Mesenchymal stem cell (in vitro differentiated cells and primary cell): Measurements from ENCODE around the gene CLCN6.

Experiments
- DNase-seq: peaks from one replicate; pipeline ENCODE4 v3.0.0-alpha.2; 2013
- H2AFZ ChIP-seq: one replicate; pipeline ENCODE4 v1.6.1; 2013; ENCODE audit warnings: low read depth, mild to moderate bottlenecking, control low read depth, inconsistent platforms, low read length, moderate library complexity
- H2AK5ac ChIP-seq: 2 replicates; pipeline ENCODE4 v1.6.1; 2013; ENCODE audit warnings: low read length, moderate library complexity, mild to moderate bottlenecking, inconsistent platforms; ENCODE audit not compliant: severe bottlenecking
- H2BK120ac ChIP-seq: one replicate; pipeline ENCODE4 v1.6.1; 2013; ENCODE audit warnings: low read depth, mild to moderate bottlenecking, inconsistent platforms, low read length, moderate library complexity
- H2BK12ac ChIP-seq, 2 experiments: one replicate each; pipeline ENCODE4 v1.6.1; 2013; ENCODE audit warnings: inconsistent platforms in 2 of 2, low read length in 2 of 2, mild to moderate bottlenecking in 2 of 2, moderate library complexity in 2 of 2, control low read depth in 1 of 2
- H2BK15ac ChIP-seq: one replicate; pipeline ENCODE4 v1.6.1; 2013; ENCODE audit warnings: mild to moderate bottlenecking, low read depth, inconsistent platforms; ENCODE audit not compliant: poor library complexity, severe bottlenecking
- H2BK5ac ChIP-seq: 2 replicates; pipeline ENCODE4 v1.6.1; 2013; ENCODE audit warnings: low read depth, mild to moderate bottlenecking, low read length, control low read depth, inconsistent platforms; ENCODE audit not compliant: poor library complexity, severe bottlenecking
- H3K14ac ChIP-seq, 2 experiments: one replicate each; pipeline ENCODE4 v1.6.1; 2013; ENCODE audit warnings: inconsistent platforms in 2 of 2, low read length in 2 of 2, control low read depth in 1 of 2, mild to moderate bottlenecking in 1 of 2, moderate library complexity in 1 of 2
- H3K18ac ChIP-seq, 2 experiments: one replicate each; pipeline ENCODE4 v1.6.1; 2013; ENCODE audit warnings: inconsistent platforms in 2 of 2, low read length in 2 of 2, control low read depth in 1 of 2, low read depth in 1 of 2, mild to moderate bottlenecking in 1 of 2
- H3K23ac ChIP-seq, 2 experiments: one replicate each; pipeline ENCODE4 v1.6.1; 2013; ENCODE audit warnings: inconsistent platforms in 2 of 2, low read length in 2 of 2, mild to moderate bottlenecking in 2 of 2, moderate library complexity in 2 of 2, control low read depth in 1 of 2
- H3K27ac ChIP-seq: 2 replicates; pipeline ENCODE4 v1.5.1; 2013; ENCODE audit warnings: mild to moderate bottlenecking, moderate library complexity, low read length, control low read depth, inconsistent platforms; ENCODE audit not compliant: poor library complexity, severe bottlenecking
- H3K27me3 ChIP-seq, 2 experiments: 2 replicates each; pipeline versions ENCODE4 v1.6.1 to v1.7.0; 2013; ENCODE audit warnings: low read length in 2 of 2, mild to moderate bottlenecking in 2 of 2, moderate library complexity in 2 of 2, control low read depth in 1 of 2, inconsistent platforms in 1 of 2; ENCODE audit not compliant: control insufficient read depth in 1 of 2, insufficient read depth in 1 of 2
- H3K36me3 ChIP-seq, 2 experiments: 2 replicates each; pipeline versions ENCODE4 v1.6.1 to v1.7.0; 2013; ENCODE audit warnings: low read length in 2 of 2, control low read depth in 1 of 2, inconsistent platforms in 1 of 2, low read depth in 1 of 2, mild to moderate bottlenecking in 1 of 2; ENCODE audit not compliant: insufficient read depth in 2 of 2, control insufficient read depth in 1 of 2
- H3K4ac ChIP-seq, 2 experiments: one replicate each; pipeline ENCODE4 v1.6.1; 2013; ENCODE audit warnings: inconsistent platforms in 2 of 2, low read length in 2 of 2, mild to moderate bottlenecking in 2 of 2, moderate library complexity in 2 of 2, control low read depth in 1 of 2, low read depth in 1 of 2
- H3K4me1 ChIP-seq: 2 replicates; pipeline ENCODE4 v1.6.1; 2013; ENCODE audit warnings: low read depth, low read length, control low read depth; ENCODE audit not compliant: control insufficient read depth, insufficient read depth
- H3K4me2 ChIP-seq: 2 replicates; pipeline ENCODE4 v1.6.1; 2013; ENCODE audit warnings: low read length, mild to moderate bottlenecking, inconsistent platforms; ENCODE audit not compliant: poor library complexity, severe bottlenecking
- H3K4me3 ChIP-seq, 2 experiments: 2 replicates each; pipeline versions ENCODE4 v1.5.1 to v1.7.0; 2013; ENCODE audit warnings: low read length in 2 of 2, mild to moderate bottlenecking in 2 of 2, control low read depth in 1 of 2, low read depth in 1 of 2; ENCODE audit not compliant: insufficient read depth in 1 of 2
- H3K79me1 ChIP-seq: replicated peaks from 2 replicates; pipeline ENCODE4 v1.6.1; 2013; ENCODE audit warnings: mild to moderate bottlenecking, control low read depth, low read length, inconsistent platforms; ENCODE audit not compliant: poor library complexity, severe bottlenecking
- H3K9ac ChIP-seq: 2 replicates; pipeline ENCODE4 v1.7.0; 2013; ENCODE audit warnings: mild to moderate bottlenecking, low read length, moderate library complexity
- H3K9me3 ChIP-seq: 2 replicates; pipeline ENCODE4 v1.7.0; 2013; ENCODE audit warnings: mild to moderate bottlenecking, low read length; ENCODE audit not compliant: control insufficient read depth
- H4K8ac ChIP-seq: one replicate; pipeline ENCODE4 v1.6.1; 2013; ENCODE audit warnings: inconsistent platforms, mild to moderate bottlenecking, low read length, moderate library complexity
- H4K91ac ChIP-seq: one replicate; pipeline ENCODE4 v1.6.1; 2013; ENCODE audit warnings: mild to moderate bottlenecking, low read length, inconsistent platforms
- WGBS: methylation state at CpG from one replicate; pipeline ENCODE4 v1.1.7; 2013; ENCODE audit warnings: mixed read lengths; 5-methylcytosine and 5-hydroxymethylcytosine counted together

The CLCN6 gene

DNA sequence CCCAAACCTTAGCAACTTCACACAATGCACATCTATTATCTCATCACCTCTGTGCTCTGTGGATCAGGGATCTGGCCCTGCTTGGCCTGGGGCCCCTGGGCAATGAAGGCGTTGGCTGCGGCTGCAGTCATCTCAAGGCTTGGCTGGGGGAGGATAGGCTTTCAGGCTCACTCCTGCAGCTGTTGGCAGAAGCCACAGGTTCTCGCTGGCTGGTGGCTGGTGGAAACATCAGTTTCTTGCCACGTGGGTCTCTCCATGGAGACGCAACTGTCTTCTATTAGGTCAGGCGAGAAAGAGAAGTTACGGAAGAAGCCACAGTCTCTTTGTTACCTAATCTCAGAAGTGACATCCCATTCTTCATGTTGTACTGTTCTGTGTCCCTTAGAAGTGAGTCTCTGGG is 45.2 kb downstream of the CLCN6 start:
- H3K4me2 ChIP-seq = no peak overlapping the region
- H2BK120ac ChIP-seq = no peak overlapping the region
- no peaks in the 10 kb centered on the region for H3K4me1 ChIP-seq
- H4K8ac ChIP-seq = no peak overlapping the region
- H3K79me1 ChIP-seq = no peaks in the 10 kb centered on the region
- H2BK15ac ChIP-seq = no peak overlapping the region
- no peak overlapping the region for H3K4ac ChIP-seq
- no peak overlapping the region for H2AFZ ChIP-seq
- no peak overlapping the region for H2BK5ac ChIP-seq
- no peak overlapping the region for H3K23ac ChIP-seq
- H3K18ac ChIP-seq = no peak overlapping the region
- H3K27ac ChIP-seq = no peak overlapping the region
- peaks cover 14 to 17% of the 10 kb centered on the region in 2 experiments for H3K36me3 ChIP-seq
- peaks cover 10 to 34% of the 10 kb centered on the region in 2 experiments for H3K27me3 ChIP-seq
- WGBS = 85% methylated on average over 7 of the region's 7 CpGs
- no peak overlapping the region for H3K9ac ChIP-seq
- no peaks in the 10 kb centered on the region for H3K9me3 ChIP-seq
- no peak for DNase-seq
- H2AK5ac ChIP-seq = no peak overlapping the region
- no peak overlapping the region for H3K4me3 ChIP-seq
- no peak overlapping the region for H2BK12ac ChIP-seq
- H3K14ac ChIP-seq = no peak overlapping the region
- no peak overlapping the region for H4K91ac ChIP-seq

DNA sequence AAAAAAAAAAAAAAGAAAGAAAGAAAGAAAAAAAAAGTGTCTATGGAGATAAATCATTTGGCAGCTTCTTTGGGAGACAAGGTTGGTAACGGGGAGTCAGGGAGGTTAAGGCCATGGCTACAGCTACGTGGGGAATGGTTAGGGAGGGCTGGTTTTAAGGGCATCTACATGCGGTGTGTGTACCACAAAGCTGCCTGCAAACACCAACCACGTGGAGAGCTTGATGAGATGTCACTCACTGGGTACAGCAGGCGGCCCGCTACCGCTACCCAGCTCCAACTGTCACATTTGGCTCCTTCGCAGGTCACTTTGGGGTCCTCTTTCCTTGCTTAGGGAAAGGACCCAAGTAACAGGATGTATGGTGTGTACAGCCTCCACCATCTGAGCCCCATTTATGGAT is 48.5 kb downstream of the CLCN6 start:
- H3K9me3 ChIP-seq = no peaks in the 10 kb centered on the region
- no peak overlapping the region for H3K4me2 ChIP-seq
- H3K79me1 ChIP-seq = no peaks in the 10 kb centered on the region
- H3K18ac ChIP-seq = no peak overlapping the region
- 76% methylated on average over 8 of the region's 8 CpGs for WGBS
- no peak overlapping the region for H2BK12ac ChIP-seq
- no peak overlapping the region for H4K91ac ChIP-seq
- no peak overlapping the region for H3K9ac ChIP-seq
- no peak for DNase-seq
- no peak overlapping the region for H4K8ac ChIP-seq
- no peak overlapping the region for H3K23ac ChIP-seq
- no peak overlapping the region for H3K27ac ChIP-seq
- H3K36me3 ChIP-seq = no peaks in the 10 kb centered on the region
- H2BK120ac ChIP-seq = no peak overlapping the region
- no peak overlapping the region for H2BK5ac ChIP-seq
- no peak overlapping the region for H3K4me3 ChIP-seq
- H3K27me3 ChIP-seq = peaks cover 42 to 67% of the 10 kb centered on the region in 2 experiments
- no peak overlapping the region for H2BK15ac ChIP-seq
- no peak overlapping the region for H3K14ac ChIP-seq
- no peak overlapping the region for H2AK5ac ChIP-seq
- H2AFZ ChIP-seq = no peak overlapping the region
- H3K4me1 ChIP-seq = peaks cover 8% of the 10 kb centered on the region
- no peak overlapping the region for H3K4ac ChIP-seq

DNA sequence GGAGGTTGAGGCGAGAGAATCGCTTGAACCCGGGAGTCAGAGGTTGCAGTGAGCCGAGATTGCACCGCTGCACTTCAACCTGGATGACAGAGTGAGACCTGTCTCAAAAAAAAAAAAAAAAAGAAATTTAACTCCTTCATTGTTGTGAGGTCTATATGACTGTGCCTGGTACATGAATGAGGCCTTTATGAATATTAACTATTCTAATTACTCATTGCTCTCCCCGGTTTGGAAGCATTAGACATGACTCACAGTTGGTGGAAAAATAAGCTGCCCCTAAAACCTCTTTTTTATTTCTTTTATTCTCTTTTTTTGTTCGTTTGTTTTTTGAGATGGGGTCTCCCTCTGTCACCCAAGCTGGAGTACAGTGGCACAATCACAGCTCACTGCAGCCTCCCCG is 49.4 kb downstream of the CLCN6 start:
- Histone ChIP-seq H4K91ac (no peak overlapping the region), H3K27me3 (peaks cover 48 to 76% of the 10 kb centered on the region in 2 experiments), H3K14ac (no peak overlapping the region), H3K27ac (no peak overlapping the region), H3K4ac (no peak overlapping the region), H2BK120ac (no peak overlapping the region), H3K4me3 (no peak overlapping the region), H3K9ac (no peak overlapping the region), H2AFZ (no peak overlapping the region), H2BK12ac (no peak overlapping the region), H3K79me1 (no peaks in the 10 kb centered on the region), H3K36me3 (no peaks in the 10 kb centered on the region), H2BK5ac (no peak overlapping the region), H3K4me2 (no peak overlapping the region), H3K9me3 (no peaks in the 10 kb centered on the region), H3K23ac (no peak overlapping the region), H2AK5ac (no peak overlapping the region), H2BK15ac (no peak overlapping the region), H3K4me1 (peaks cover 8% of the 10 kb centered on the region), H4K8ac (no peak overlapping the region), H3K18ac (no peak overlapping the region)
- WGBS = 81% methylated on average over 5 of the region's 8 CpGs
- DNase-seq = no peak

DNA sequence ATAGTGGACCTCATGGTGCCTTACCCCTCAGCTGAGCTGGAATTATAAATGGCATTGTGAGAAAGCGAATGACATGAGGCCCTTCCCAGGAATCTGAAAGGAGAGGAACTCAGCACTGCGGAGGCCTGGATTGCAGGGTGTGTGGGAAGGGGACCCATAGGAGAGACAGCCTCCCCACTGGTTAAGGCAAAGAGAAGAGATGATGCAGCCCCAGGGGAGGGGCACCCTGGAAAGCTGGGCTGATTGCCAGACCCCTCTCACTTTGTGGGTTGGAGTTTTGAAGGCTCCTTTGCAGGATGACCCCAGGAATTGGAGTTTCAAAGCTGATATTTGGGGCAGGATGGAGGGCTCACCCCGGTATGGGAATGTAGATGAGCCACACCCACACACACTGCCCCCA is 50.7 kb downstream of the CLCN6 start:
- no peak overlapping the region for H2BK15ac ChIP-seq
- no peak for DNase-seq
- H4K91ac ChIP-seq = no peak overlapping the region
- H3K4me1 ChIP-seq = peaks cover 8% of the 10 kb centered on the region
- H3K4me3 ChIP-seq = no peak overlapping the region
- H2BK120ac ChIP-seq = no peak overlapping the region
- H3K18ac ChIP-seq = no peak overlapping the region
- no peak overlapping the region for H3K14ac ChIP-seq
- H2BK5ac ChIP-seq = no peak overlapping the region
- no peaks in the 10 kb centered on the region for H3K9me3 ChIP-seq
- no peaks in the 10 kb centered on the region for H3K79me1 ChIP-seq
- H4K8ac ChIP-seq = no peak overlapping the region
- no peak overlapping the region for H2AFZ ChIP-seq
- H3K4ac ChIP-seq = no peak overlapping the region
- H3K27me3 ChIP-seq = peaks cover 60 to 80% of the 10 kb centered on the region in 2 experiments
- H2AK5ac ChIP-seq = no peak overlapping the region
- no peak overlapping the region for H3K4me2 ChIP-seq
- no peak overlapping the region for H3K27ac ChIP-seq
- H2BK12ac ChIP-seq = no peak overlapping the region
- no peaks in the 10 kb centered on the region for H3K36me3 ChIP-seq
- H3K23ac ChIP-seq = no peak overlapping the region
- 61% methylated on average over 3 of the region's 3 CpGs for WGBS
- H3K9ac ChIP-seq = no peak overlapping the region
